Naive B cell (primary cell): ENCODE measurements around the gene DCUN1D2. TPM values are rescaled to one million over a fixed set of nuclear protein-coding genes. Genes with fewer than 3 reads are reported as not detected.

ENCODE experiments used
- ATAC-seq, 2 donors: fragments of 150-1000 bp; cut with Tn5 transposase; 2 replicates each; pipeline ENCODE4 v1.10.0; 2021; ENCODE audit warnings: low read depth in 2 of 2, mild to moderate bottlenecking in 2 of 2, moderate library complexity in 2 of 2
- DNase-seq: peaks from one replicate; pipeline ENCODE4 v3.0.0; 2022
- H3K27ac Mint-ChIP-seq, 6 donors: one replicate each; pipeline ENCODE4 v1.8.0; 2020 to 2022; ENCODE audit warnings: mild to moderate bottlenecking in 6 of 6, mixed read lengths in 6 of 6, moderate library complexity in 5 of 6, inconsistent platforms in 2 of 6
- H3K27me3 Mint-ChIP-seq, 3 donors: one replicate each; pipeline ENCODE4 v1.8.0; 2021 to 2022; ENCODE audit warnings: mixed read lengths in 3 of 3, mild to moderate bottlenecking in 1 of 3
- H3K36me3 Mint-ChIP-seq, 2 donors: one replicate each; pipeline ENCODE4 v1.8.0; 2020 to 2022; ENCODE audit warnings: mixed read lengths in 2 of 2, inconsistent platforms in 1 of 2, mild to moderate bottlenecking in 1 of 2
- H3K4me1 Mint-ChIP-seq, 3 donors: one replicate each; pipeline ENCODE4 v1.8.0; 2020 to 2022; ENCODE audit warnings: mixed read lengths in 3 of 3, inconsistent platforms in 1 of 3, mild to moderate bottlenecking in 1 of 3, moderate library complexity in 1 of 3
- H3K4me3 Mint-ChIP-seq, 8 donors: one replicate each; pipeline ENCODE4 v1.8.0; 2020 to 2022; ENCODE audit warnings: mild to moderate bottlenecking in 8 of 8, mixed read lengths in 8 of 8, moderate library complexity in 8 of 8, inconsistent platforms in 2 of 8
- H3K9me3 Mint-ChIP-seq, 7 donors: one replicate each; pipeline ENCODE4 v1.8.0; 2020 to 2022; ENCODE audit warnings: mixed read lengths in 7 of 7, mild to moderate bottlenecking in 5 of 7, inconsistent platforms in 2 of 7, moderate library complexity in 1 of 7
- polyA plus RNA-seq, 6 donors: library from polyadenylated mRNA; unstranded; fragments of 300-500 nt; fragmentation: Illumina TruSeq; gene quantifications; one replicate each; pipeline ENCODE4 v1.2.3, GENCODE V29; 2021; ENCODE audit warnings: low read depth in 6 of 6

Gene DCUN1D2
- polyA plus RNA-seq, 6 donors from 2014 or later = 4.9 to 22.3 (median 7.1) TPM

- H3K9me3 Mint-ChIP-seq = no peaks in the 10 kb centered on the region
- DNase-seq (no peak), ATAC-seq (no peak)
- peak overlapping the region in 2 of 6 donors; percentile 47 to 54 for H3K27ac Mint-ChIP-seq
- peaks cover 7 to 19% of the 10 kb centered on the region in 2 donors for H3K36me3 Mint-ChIP-seq
- peak overlapping the region in 3 of 8 donors; percentile 15 to 71 (median 55) for H3K4me3 Mint-ChIP-seq
- peaks cover 31 to 42% (median 40%) of the 10 kb centered on the region in 3 donors for H3K4me1 Mint-ChIP-seq
- H3K27me3 Mint-ChIP-seq = no peaks in the 10 kb centered on the region
Observed at GRCh38 chr13:113493315-113493951, 2.9 kb upstream of the DCUN1D2 start.

- Mint-ChIP-seq H3K4me3 (peak overlapping the region; percentile 77 to 93 (median 86)), H3K27ac (peak overlapping the region in 3 of 6 donors; percentile 32 to 96 (median 78)), H3K36me3 (peaks cover 0 to 12% of the 10 kb centered on the region in 2 donors), H3K9me3 (no peaks in the 10 kb centered on the region), H3K27me3 (no peaks in the 10 kb centered on the region), H3K4me1 (peaks cover 30 to 51% (median 47%) of the 10 kb centered on the region in 3 donors)
- DNase-seq (no peak), ATAC-seq (no peak)
Observed at GRCh38 chr13:113491982-113492381, 1.5 kb upstream of the DCUN1D2 start.

GRCh38 chr13:113491418-113491883 is 940 bp upstream of the DCUN1D2 start:
- Mint-ChIP-seq H3K4me3 (peak overlapping the region; percentile 77 to 93 (median 86)), H3K36me3 (peaks cover 0 to 12% of the 10 kb centered on the region in 2 donors), H3K9me3 (no peaks in the 10 kb centered on the region), H3K4me1 (peaks cover 30 to 52% (median 51%) of the 10 kb centered on the region in 3 donors), H3K27ac (peak overlapping the region in 5 of 6 donors; percentile 32 to 96 (median 78)), H3K27me3 (no peaks in the 10 kb centered on the region)
- DNase-seq (peak; percentile 4), ATAC-seq (no peak)

GRCh38 chr13:113489549-113490495 is 689 bp downstream of the DCUN1D2 start:
- DNase-seq = peak; percentile 20
- Mint-ChIP-seq H3K4me1 (peaks cover 23 to 56% (median 46%) of the 10 kb centered on the region in 3 donors), H3K9me3 (no peaks in the 10 kb centered on the region)

GRCh38 chr13:113489171-113489548 is 1.4 kb downstream of the DCUN1D2 start:
- peaks cover 23 to 53% (median 42%) of the 10 kb centered on the region in 3 donors for H3K4me1 Mint-ChIP-seq
- no peak for ATAC-seq
- no peaks in the 10 kb centered on the region for H3K36me3 Mint-ChIP-seq
- H3K27me3 Mint-ChIP-seq = no peaks in the 10 kb centered on the region
- H3K27ac Mint-ChIP-seq = peak overlapping the region in 3 of 6 donors; percentile 70 to 80 (median 70)
- no peaks in the 10 kb centered on the region for H3K9me3 Mint-ChIP-seq
- DNase-seq = no peak
- peak overlapping the region in 7 of 8 donors; percentile 73 to 95 (median 90) for H3K4me3 Mint-ChIP-seq

More at GRCh38 chr13:113489549-113490495, 689 bp downstream of the DCUN1D2 start:
- no peaks in the 10 kb centered on the region for H3K36me3 Mint-ChIP-seq
- no peaks in the 10 kb centered on the region for H3K27me3 Mint-ChIP-seq
- peak overlapping the region in 5 of 6 donors; percentile 58 to 87 (median 71) for H3K27ac Mint-ChIP-seq
- peak; percentile 22 to 40 for ATAC-seq
- H3K4me3 Mint-ChIP-seq = peak overlapping the region; percentile 73 to 95 (median 90)

GRCh38 chr13:113488283-113488682 is 2.2 kb downstream of the DCUN1D2 start:
- Mint-ChIP-seq H3K4me1 (peaks cover 25 to 46% (median 43%) of the 10 kb centered on the region in 3 donors), H3K27ac (peak overlapping the region in 1 of 6 donors; percentile 31), H3K9me3 (no peaks in the 10 kb centered on the region), H3K36me3 (peaks cover 0 to under 1% of the 10 kb centered on the region in 2 donors), H3K4me3 (peak overlapping the region in 7 of 8 donors; percentile 6 to 92 (median 56)), H3K27me3 (no peaks in the 10 kb centered on the region)
- DNase-seq (no peak), ATAC-seq (no peak)

GRCh38 chr13:113486698-113487097 is 3.8 kb downstream of the DCUN1D2 start:
- H3K9me3 Mint-ChIP-seq = no peaks in the 10 kb centered on the region
- no peak overlapping the region for H3K27ac Mint-ChIP-seq
- H3K27me3 Mint-ChIP-seq = no peaks in the 10 kb centered on the region
- H3K36me3 Mint-ChIP-seq = peaks cover 0 to 4% of the 10 kb centered on the region in 2 donors
- peak overlapping the region in 1 of 8 donors; percentile 92 for H3K4me3 Mint-ChIP-seq
- no peak for DNase-seq
- H3K4me1 Mint-ChIP-seq = peaks cover 24 to 40% (median 33%) of the 10 kb centered on the region in 3 donors
- ATAC-seq = no peak

GRCh38 chr13:113485545-113485944 is 5.0 kb downstream of the DCUN1D2 start:
- Mint-ChIP-seq H3K27me3 (no peaks in the 10 kb centered on the region), H3K9me3 (no peaks in the 10 kb centered on the region), H3K4me1 (peaks cover 19 to 34% (median 30%) of the 10 kb centered on the region in 3 donors), H3K27ac (no peak overlapping the region), H3K4me3 (peak overlapping the region in 1 of 8 donors; percentile 52), H3K36me3 (peaks cover 0 to 5% of the 10 kb centered on the region in 2 donors)
- DNase-seq = no peak
- ATAC-seq = no peak

GRCh38 chr13:113483504-113484293 is 6.8 kb downstream of the DCUN1D2 start:
- Mint-ChIP-seq H3K27me3 (no peaks in the 10 kb centered on the region), H3K27ac (peak overlapping the region in 1 of 6 donors; percentile 54), H3K9me3 (peaks cover 0 to under 1% (median 0%) of the 10 kb centered on the region in 7 donors), H3K36me3 (peaks cover 6 to 22% of the 10 kb centered on the region in 2 donors), H3K4me3 (peak overlapping the region in 1 of 8 donors; percentile 9), H3K4me1 (peaks cover 8 to 23% (median 16%) of the 10 kb centered on the region in 3 donors)
- no peak for ATAC-seq
- no peak for DNase-seq

- Mint-ChIP-seq H3K9me3 (peaks cover 0 to 7% (median 0%) of the 10 kb centered on the region in 7 donors), H3K27ac (no peak overlapping the region), H3K4me1 (peaks cover 2 to 20% (median 10%) of the 10 kb centered on the region in 3 donors), H3K27me3 (no peaks in the 10 kb centered on the region), H3K36me3 (peaks cover 12 to 28% of the 10 kb centered on the region in 2 donors), H3K4me3 (peak overlapping the region in 1 of 8 donors; percentile 9)
- DNase-seq (no peak), ATAC-seq (no peak)
Observed at GRCh38 chr13:113483081-113483480, 7.4 kb downstream of the DCUN1D2 start.

GRCh38 chr13:113479179-113479578 is 11.3 kb downstream of the DCUN1D2 start:
- H3K4me3 Mint-ChIP-seq = no peak overlapping the region
- DNase-seq (no peak), ATAC-seq (no peak)
- no peaks in the 10 kb centered on the region for H3K27me3 Mint-ChIP-seq
- peaks cover 26 to 42% of the 10 kb centered on the region in 2 donors for H3K36me3 Mint-ChIP-seq
- H3K27ac Mint-ChIP-seq = no peak overlapping the region
- peaks cover 0 to 8% (median 2%) of the 10 kb centered on the region in 3 donors for H3K4me1 Mint-ChIP-seq
- peaks cover 0 to 8% (median 0%) of the 10 kb centered on the region in 7 donors for H3K9me3 Mint-ChIP-seq

GRCh38 chr13:113477724-113478123 is 12.8 kb downstream of the DCUN1D2 start:
- no peak for DNase-seq
- Mint-ChIP-seq H3K36me3 (peaks cover 38 to 41% of the 10 kb centered on the region in 2 donors), H3K9me3 (peaks cover 0 to 8% (median 0%) of the 10 kb centered on the region in 7 donors), H3K27me3 (no peaks in the 10 kb centered on the region), H3K4me3 (no peak overlapping the region), H3K4me1 (peaks cover 0 to 5% (median 0%) of the 10 kb centered on the region in 3 donors), H3K27ac (no peak overlapping the region)
- ATAC-seq = no peak
